HL-60/S4 treated with phorbol 12-myristate 13-acetate at 8.2 ng/mL for 4 days and 3 days (cell line): ENCODE data around the gene STOML3.
"Not testable (repeated sequence)": the region's sequence is repeated elsewhere in the genome, so short reads cannot be mapped to it uniquely, and the experiment has no call there.

ENCODE experiments used
- in situ Hi-C: fragments of 300-500 bp; cut with MboI; formaldehyde crosslinking; loops from 2 replicates; pipeline ENCODE4 v1.15.0; 2022; ENCODE audit warnings: low sequenced_read_pairs

STOML3 gene, protein sequence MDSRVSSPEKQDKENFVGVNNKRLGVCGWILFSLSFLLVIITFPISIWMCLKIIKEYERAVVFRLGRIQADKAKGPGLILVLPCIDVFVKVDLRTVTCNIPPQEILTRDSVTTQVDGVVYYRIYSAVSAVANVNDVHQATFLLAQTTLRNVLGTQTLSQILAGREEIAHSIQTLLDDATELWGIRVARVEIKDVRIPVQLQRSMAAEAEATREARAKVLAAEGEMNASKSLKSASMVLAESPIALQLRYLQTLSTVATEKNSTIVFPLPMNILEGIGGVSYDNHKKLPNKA

DNA sequence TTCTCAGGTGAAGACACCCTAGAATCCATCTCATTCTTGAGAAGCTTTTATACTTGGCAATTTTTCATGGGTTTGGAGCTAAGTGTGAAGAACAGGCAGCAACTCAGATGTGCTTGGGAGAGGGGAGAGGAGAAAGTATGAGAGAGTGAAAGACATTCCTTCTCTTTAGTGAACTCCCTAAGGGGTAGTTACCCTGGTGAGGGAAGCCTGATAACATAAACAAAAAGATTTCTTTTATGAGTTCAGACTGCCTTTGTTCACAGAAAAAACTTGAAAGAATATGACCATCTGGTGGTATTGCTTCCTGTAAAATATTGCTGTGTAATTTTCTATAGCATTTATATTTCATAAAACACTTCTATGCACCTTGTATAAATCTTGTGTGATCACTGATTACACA is at the start of gene STOML3:
TSS of gene STOML3 (minus strand) at position 139 of the 400 bp plus-strand sequence. CDS start at position 29, 110 bp downstream.
- in situ Hi-C loops: no loop called here

DNA sequence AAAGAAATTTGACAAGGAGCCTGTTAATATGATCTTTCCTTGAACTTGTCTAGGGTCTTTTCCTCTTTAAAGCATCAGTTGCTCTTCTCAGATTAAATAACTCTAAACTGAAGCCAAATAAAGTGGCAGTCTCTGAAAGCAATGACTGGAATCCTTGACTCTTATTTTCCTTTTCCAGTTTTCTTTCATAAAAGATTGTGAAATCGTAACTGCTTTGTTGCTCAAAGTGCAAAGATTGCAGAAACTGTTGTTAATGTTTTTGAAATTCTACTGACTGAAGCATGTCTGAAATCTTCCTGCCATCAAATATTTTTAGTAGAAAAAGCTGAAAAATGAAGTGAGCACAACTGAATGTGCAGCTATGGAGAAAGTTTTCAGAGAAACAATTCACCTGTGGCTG is 49.6 kb upstream of the STOML3 start:
- in situ Hi-C loops: no loop called here

DNA sequence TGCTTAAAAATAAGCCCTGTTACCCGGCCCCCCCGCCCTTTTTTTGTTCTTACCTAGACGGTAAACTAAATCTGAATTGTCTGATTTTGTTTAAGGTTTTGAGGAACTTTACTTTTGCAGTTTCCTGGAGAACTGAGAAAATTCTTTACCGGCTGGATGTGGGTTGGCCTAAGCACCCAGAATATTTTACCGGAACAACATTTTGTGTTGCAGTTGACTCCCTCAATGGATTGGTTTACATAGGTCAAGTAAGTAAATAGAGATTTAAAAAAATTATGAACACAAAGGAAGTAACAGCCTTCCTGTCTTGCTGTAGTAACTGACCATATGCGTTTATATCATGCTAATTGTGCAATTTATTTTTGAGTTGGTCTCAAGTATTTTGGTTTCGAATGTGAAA is 48.4 kb upstream of the STOML3 start:
- in situ Hi-C loops: no loop called here

DNA sequence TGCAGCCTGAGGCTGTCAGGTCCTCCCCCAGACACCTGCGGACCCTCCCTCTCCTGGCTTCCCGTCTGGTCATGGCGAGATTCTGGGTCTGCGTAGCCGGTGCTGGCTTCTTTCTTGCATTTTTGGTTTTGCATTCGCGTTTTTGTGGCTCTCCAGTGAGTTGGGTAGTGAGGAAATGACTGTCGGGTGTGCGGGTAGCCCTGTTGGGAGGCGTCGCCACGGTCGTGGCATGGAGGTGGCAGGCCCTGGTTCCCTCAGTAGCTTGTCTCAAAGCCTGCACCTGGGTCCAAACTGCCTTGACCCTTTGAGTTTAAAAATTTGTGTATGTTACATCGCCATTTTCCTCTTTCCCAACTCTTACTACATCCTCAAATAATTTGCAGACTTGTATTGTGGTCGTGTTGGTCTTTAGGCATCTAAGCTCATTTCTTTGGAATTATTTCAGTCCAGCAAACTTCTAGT is 48.0 kb upstream of the STOML3 start:
- in situ Hi-C loops: no loop called here

DNA sequence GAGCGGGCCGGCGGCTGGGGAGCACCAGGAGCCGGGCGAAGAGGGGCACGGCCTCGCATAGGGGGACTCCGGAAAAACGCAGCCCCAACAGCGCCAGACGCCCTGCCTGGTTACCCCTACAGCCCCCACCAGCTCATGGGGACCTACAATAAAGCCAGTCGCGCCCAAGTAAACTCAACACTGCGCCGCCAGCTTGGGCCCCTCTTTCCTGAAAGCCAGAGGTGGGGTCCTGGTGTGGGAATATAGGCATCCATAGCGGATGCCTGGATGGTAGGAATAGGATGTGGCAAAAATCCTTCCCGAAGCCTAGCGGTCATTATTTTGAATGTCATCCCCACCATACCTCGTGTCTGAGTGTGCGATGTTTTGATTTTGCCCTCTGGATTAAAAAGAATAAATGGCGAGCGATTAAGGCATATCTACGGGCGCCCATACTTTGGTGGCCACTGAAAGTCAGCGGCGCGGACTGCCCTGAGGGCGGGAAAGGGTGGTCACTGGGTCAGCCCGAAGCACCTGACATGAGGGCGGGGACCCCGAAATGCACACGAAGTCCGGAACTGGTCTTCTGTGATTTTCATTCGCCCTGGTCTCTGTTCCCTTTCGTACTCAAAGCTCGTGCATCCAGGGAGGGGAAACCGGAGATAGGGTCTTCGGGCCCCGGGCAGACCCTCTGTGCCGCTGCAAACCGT is 47.4 kb upstream of the STOML3 start, which contains the start of the genes NHLRC3 and PROSER1:
TSS of gene NHLRC3 (plus strand) at position 577 of the 689 bp plus-strand sequence. CDS start 184 bp downstream, outside the sequence.
TSS of gene PROSER1 (minus strand) at position 210 of the 689 bp plus-strand sequence. CDS start 847 bp downstream, outside the sequence.
- in situ Hi-C loops: no loop called here

DNA sequence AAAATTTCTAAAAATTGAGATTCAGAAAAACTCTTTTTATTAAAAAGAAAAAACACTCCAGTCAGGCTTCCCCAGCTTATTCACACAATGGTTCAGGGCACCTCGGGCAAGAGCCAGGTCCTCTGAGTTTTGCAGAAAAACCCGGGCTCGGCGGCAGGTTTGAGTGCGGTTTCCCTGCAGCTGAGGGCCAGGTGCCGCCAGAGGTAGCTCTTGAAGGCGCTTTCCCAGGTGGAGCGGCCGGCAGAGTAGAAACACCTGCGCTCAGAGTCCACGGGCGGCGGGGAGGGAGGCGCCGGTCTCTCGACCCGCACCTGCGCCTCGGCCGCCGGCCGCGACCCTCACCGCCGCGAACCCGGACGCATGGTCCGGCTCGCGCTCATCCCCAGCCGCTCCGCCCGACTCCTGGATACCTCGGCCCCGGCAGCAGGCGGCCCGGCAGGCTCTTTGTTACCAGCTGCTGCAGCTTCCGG is 46.8 kb upstream of the STOML3 start:
- in situ Hi-C loops: no loop called here

DNA sequence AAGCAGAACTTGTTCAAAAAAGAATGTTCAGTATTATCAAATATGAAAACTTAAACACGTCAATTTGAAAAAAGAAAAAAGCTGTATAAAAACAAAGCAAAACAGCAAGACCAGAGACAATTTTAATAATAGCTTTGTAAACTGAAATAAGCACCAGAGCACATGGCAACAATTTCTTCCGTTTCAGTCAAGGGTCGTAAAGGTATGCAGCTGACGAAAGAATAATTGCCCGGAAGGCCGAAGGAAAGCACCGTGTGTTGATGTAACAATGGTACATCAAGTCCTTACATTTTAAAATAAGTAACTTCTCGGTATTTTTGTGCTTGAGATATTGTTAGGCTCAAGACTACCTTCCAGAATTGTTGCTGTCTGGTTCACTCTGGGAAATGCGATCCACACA is 45.6 kb upstream of the STOML3 start:
- in situ Hi-C loops: no loop called here

DNA sequence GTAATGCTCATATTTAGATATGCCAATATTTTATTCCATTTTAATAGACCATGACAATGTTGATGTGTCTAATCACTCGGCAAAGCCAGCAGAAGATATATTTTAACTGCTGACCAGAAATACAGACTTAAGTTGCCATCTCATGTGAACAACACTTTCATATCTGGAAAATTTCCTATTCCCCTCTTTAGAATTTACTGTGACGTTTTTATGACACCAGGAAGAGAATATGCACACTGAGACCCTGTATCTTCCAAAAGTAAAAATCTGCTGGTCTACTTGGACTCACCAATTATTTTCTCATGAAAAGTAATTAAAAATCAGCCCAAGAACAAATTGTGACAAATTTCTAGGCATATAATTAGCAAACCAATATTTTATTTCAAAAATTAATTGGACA is 45.2 kb upstream of the STOML3 start:
- in situ Hi-C loops: no loop called here

DNA sequence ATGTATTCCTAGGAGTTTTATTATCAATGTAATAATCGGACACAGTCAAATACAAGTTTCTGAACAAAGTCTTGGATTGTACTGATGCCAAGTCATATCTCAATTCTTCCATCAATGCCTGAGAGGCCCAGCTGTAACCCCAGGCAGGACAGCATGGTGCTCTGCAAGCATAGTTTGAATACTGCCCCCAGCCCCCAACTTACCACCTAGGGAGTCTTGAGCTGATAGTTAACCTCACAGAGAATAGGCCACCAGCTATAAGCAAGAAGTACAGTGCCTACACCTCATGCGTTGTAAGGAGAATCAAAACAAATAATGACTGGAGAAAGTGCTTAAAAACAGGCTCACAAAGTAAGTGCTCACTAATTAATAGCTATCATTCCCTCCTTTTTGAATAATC is 44.6 kb upstream of the STOML3 start:
- in situ Hi-C loops: no loop called here

DNA sequence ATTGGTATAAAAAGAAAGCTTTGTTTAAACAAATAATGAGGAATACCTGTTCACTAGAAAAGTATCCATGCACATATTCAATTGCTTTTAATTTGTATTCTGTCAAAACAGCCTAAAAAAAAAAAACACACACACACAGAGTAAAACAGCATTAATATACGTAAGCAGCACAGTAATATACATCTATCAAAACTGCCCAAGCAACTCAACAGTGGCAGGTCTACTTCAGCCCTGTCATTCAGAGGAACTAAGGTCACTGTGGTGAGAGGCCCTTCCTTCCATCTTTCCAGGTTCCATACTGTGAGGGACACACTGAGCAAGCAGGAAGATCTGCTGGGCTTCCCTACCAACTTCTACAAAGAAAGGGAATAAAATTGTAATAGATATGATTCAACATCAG is 43.5 kb upstream of the STOML3 start:
- in situ Hi-C loops: no loop called here

DNA sequence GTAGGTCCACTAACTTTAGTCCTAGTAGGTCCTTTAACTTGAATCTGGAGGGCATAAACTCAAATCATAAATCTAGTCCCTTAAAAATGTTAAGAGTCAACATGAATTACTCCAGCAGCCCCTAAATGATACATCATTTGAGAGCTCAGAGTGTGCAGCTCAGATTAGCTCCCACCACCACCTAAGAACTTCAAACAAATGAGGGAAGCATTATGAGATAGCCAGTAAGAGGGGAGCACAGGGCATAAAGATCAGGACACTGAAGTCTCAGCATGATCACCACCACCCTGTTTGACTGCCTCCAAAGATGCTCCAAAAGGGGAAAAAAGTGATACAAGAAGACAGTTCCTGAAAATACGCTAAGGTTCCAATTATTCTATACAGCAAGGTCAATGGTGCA is 41.5 kb upstream of the STOML3 start:
- in situ Hi-C loops: no loop called here

DNA sequence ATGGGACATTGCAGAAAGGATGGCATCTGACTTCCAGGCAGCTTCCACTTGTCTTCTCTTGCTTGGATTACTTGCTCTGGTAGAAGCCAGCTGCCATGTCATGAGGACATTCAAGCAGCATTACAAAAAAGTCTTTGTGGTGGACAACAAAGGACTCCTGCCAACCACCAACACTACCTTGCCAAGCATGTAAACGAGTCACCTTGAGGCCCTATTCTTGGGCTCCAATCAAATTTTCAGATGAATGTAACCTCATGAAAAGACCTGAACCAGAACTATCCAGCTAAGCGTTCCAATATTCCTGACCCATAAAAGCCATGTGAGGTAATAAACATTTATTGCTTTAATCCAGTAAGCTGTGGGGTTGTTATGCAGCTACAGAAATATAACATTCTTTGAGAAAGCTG is 34.8 kb upstream of the STOML3 start:
- in situ Hi-C loops: no loop called here

DNA sequence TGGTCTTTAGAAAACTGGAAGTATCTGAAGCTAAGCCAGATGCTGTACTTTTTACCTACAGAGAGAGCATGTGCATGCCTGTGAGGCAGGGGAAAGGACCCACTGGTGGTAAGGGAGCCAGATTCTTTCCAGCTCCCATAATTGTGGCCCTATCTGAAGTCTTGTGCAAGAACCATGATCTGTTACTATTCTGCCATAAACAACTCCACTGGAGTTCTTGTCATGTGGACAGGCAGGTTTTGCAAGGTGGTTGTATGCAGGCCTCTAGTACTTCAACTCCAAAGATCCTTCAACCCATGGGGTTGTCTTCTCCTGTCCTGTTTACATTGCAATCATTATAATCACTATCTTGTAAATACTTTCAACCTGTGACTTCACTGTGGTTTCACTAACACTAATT is 33.1 kb upstream of the STOML3 start:
- in situ Hi-C loops: no loop called here

DNA sequence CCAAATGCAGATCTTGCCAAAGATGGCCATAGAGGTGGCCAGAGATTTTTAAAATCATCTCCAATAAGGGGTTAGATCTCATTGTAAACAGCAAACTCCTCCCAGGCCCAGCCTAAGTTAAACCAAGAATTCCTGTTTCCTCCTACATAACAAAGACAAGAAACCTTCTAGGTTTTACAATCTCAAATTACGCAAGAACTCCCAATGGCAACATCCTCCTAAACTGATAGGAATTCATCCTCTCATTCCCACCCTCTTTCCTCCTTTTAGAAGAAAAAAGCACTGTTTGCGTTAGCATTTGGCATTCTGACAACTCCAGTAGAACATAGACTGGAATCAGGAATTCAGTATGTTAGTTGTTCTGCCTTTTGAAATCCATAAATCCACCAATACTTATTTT is 32.7 kb upstream of the STOML3 start:
- in situ Hi-C loops: no loop called here

DNA sequence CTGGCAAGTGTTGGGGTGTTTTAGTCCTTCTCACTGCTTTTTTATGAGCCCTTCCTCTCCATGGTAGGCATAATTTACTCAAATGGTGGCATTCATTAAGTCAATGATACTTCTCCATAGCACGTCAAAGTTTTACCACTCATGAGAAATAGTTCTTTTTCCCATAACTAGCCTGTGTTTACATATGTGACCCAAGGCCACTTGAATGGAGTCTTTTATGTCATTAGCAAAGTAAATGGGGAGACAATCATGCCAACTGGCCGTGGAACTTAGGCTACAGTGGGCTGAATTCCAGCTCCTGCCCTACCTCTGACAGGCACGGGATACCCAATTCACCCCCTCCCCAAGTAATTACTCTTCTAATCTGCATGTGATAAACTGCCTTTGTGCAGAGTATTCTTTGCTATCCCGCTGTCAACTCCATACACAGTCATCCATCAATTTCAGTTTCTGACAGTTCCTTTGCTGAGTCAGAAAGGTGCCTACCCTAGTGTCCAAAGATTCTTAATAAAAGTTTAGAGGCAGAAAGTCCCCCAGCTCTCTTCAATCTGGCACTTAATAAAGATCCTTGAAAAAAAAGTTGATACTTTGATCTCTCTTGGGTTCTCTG is 30.3 kb upstream of the STOML3 start:
- in situ Hi-C loops: no loop called here

DNA sequence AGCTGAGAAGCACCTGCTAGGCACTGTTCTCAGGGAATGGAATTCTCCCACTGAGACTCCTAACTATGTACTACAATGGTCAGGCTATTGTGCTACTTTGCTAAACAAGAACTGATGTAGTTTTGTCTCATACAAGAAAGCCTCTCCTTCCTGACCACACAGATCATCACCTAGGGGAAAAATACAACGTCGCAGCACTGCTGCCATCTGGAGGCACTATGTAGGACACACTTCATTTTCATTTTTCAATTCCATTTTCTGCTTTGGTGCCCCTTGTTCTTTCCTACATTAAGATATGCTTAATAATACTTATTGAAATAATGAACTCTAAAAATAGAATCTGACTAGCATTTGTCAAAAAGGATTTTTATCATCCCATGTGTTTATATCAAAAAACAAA is 26.2 kb upstream of the STOML3 start:
- in situ Hi-C loops: no loop called here

DNA sequence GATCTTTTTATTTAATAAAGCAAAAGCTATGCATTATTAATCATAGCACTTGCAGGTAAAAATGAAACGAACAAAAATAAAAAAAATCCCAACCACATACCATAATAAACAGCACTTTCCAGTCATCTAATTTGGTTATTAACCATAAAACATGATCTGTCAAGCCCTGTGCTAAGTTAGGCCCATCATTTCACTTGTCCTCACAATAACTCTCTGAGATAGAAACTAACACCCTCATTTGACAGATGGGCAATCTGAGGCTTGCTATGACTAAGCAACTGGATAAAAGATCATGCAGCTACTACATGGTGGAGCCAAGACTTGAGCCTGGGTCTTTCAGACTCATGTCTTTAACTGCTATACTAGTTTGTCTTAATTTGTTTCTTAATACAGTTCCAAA is 25.5 kb upstream of the STOML3 start:
- in situ Hi-C loops: no loop called here

DNA sequence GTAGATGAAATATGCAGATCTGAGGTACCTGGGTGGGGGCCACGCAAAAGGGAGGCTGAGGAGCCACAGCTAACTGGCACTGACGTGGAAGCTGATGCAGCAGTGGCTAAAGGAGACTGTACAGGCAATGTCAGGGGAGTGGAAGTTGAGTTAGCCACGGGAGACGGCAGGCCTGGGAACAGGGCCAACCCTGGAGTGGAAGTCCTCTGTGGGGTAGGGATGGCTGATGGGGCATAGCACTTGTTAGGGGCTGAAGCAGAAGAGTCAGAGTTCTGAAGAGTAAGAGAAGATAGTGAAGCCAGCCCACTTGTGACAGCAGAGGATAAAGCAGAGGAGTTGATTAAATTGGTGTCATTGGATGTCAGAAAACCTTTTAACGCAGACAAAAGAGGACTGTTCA is 22.8 kb upstream of the STOML3 start:
- in situ Hi-C loops: no loop called here

DNA sequence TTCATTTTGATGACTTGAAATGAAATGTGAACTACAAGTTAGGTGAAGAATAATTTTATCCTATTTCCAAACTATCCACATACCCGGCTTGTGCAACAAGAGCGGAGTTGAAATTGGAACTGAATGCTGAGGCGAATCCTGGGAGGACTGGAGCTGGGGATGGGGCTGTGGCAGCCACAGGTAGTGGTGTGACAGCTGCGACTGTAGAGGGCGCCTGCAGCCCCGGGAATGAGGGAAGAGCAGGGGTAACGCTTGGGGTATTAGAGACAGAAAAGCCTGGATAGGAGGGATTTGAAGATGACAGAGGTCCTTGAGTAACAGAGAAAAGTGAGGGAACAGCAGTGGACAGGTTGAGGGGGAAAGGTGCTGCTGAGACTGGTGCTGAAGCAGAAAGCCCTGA is 22.0 kb upstream of the STOML3 start:
- in situ Hi-C loops: no loop called here

DNA sequence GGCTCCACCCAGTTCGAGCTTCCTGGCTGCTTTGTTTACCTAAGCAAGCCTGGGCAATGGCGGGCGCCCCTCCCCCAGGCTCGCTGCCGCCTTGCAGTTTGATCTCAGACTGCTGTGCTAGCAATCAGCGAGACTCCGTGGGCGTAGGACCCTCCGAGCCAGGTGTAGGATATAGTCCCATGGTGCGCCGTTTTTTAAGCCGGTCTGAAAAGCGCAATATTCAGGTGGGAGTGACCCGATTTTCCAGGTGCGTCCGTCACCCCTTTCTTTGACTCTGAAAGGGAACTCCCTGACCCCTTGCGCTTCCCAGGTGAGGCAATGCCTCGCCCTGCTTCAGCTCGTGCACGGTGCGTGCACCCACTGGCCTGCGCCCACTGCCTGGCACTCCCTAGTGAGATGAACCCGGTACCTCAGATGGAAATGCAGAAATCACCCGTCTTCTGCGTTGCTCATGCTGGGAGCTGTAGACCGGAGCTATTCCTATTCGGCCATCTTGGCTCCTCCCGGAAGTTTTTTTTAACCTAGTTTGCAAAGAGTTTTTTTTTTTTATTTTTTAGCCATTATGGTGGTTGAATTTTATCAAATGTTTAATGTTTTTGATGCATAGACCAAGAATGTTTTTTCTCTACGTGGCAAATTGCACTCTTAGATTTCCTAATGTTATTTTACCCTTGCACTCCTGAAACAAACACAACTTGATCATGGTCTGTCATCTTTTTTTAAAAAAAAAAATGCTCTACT is 15.9 kb upstream of the STOML3 start:
- in situ Hi-C loops: not testable (repeated sequence)

DNA sequence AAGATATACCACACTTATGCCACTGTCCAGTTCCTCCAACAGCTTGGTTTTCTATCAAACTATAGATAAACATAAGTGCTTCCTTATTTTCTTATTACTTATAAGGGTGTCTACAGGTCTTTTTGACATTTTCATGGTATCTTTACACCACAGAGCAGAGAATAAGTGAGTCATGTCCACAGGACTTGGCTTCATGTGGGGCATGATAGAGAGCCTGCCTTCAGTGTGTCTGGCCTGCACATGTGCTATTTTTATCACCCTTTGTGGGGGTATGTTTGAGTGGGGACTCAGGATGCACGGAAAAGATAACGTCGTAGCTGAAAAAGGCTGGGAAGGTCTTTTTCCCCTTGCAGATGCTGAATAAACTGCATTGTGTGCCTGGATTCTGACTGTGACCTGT is 8.1 kb upstream of the STOML3 start:
- in situ Hi-C loops: no loop called here
